ENCODE data around the gene RALA. TPM values are rescaled to one million over a fixed set of nuclear protein-coding genes. Genes with fewer than 3 reads are reported as not detected.

The RALA gene
- total RNA-seq, 1 experiment from 2014 or later: 19.2 TPM

Other genes with a start within 250 kb of the RALA start
- gene YAE1, start 57.2 kb upstream of the RALA start, total RNA-seq (2014; rRNA removed; shearing (Covaris generic)): 44.8 and 52.7 TPM in 2 replicates

Data from RPMI7951 (cell line).